Gastroesophageal sphincter (tissue), 3 donors: ENCODE data around the gene WNT7A.

Source experiments
- CTCF ChIP-seq, 4 experiments: fragments of 200-600 bp in 2 of 4; fragments of 450-650 bp in 2 of 4; sonication (generic) in 1 of 4; IDR thresholded peaks; one replicate each; pipeline ENCODE4 v1.5.1; 2017 to 2019; ENCODE audit warnings: antibody characterized with exemption in 4 of 4, mild to moderate bottlenecking in 2 of 4, moderate library complexity in 2 of 4
- EP300 ChIP-seq: sonication (generic); formaldehyde crosslinking; IDR thresholded peaks from one replicate; pipeline ENCODE4 v1.6.1; 2017; ENCODE audit warnings: antibody characterized with exemption, mild to moderate bottlenecking
- POLR2A ChIP-seq, 2 donors: fragments of 450-650 bp; IDR thresholded peaks; one replicate each; pipeline ENCODE4 v1.6.1; 2017; ENCODE audit warnings: antibody characterized with exemption in 2 of 2, mild to moderate bottlenecking in 2 of 2, moderate library complexity in 1 of 2
- POLR2AphosphoS5 ChIP-seq: sonication (generic); formaldehyde crosslinking; IDR thresholded peaks from one replicate; pipeline ENCODE4 v1.6.1; 2017; ENCODE audit warnings: antibody characterized with exemption

GRCh38 chr3:13792051-13792490, 87.8 kb downstream of the WNT7A start:
- TF ChIP-seq CTCF (IDR thresholded peaks at IDR 0.05) (no peak), POLR2AphosphoS5 (no peak), POLR2A (IDR thresholded peaks at IDR 0.05) (no peak), EP300 (no peak)
